ENCODE measurements around the gene EPHB1. TPM values are rescaled to one million over a fixed set of nuclear protein-coding genes. Genes with fewer than 3 reads are reported as not detected.
A peak's percentile ranks its signal among the peaks of the same experiment; 100 is the strongest.

EPHB1 gene
- 1 to 10 TPM in 1 of 3 donors, under 1 TPM in 2; 0.31 to 6.9 (median 0.64) TPM for total RNA-seq
- long read RNA-seq, donor 1, full-length matches to known transcripts: 2 of 8 reads
- long read RNA-seq, donor 1, partial matches to known transcripts: 2 of 8 reads
- long read RNA-seq, donor 1, other reads (novel, unspliced or antisense): 4 of 8 reads
- long read RNA-seq, donor 2: 0 reads

DNA sequence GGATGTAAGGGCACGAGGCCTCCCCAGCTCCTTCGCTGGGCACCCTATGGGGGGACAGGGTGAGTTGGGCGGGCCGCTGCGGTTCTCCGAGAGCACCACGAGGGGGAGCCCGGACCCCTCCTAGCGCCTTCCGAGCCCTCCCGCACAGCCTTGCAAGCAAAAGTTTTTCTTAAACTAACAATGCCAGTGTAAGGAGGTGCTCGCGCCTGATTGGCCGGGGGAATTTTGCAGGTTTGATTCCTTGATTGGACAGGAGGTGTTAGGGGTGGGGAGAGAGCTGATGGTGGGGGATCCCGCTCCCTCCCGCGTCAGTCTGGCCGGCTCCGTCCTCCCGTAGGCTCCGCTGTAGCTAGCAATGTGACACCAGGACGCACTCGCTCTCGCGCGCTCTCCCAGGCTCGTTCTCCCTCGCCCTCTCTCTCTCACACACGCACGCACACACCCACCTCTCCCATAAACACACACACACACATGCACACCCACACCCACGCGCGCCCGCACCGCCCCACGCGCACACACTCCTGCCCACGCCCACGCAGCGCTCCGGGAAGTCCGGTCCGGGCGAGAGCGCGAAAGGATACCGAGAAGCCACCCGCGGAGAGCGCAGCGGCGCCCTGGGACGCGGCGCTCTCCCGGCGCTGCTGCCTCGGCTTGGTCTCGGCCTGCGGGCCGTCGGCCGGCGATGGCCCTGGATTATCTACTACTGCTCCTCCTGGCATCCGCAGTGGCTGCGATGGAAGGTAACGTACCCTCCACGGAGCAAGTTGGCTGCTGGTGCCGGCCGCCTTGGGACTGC, at the start of gene EPHB1:
EPHB1 (plus strand) TSS at position 311 of the 796 bp plus-strand sequence.
- DNase-seq: peak; percentile 66 to 74 (median 74)
- ATAC-seq: peak; percentile 86
- intact Hi-C loops (cut with DNase I, micrococcal nuclease): loop anchor here in 1 of 2 donors (10.0 kb wide), 1 partner anchor 1100 kb away; no protein-coding TSS in a partner anchor
- Histone ChIP-seq H3K4me3 (no peak within 1 kb of the TSS), H3K4me1 (ENCODE audit: low read depth) (peaks cover 13% of the 10 kb centered on the region), H3K9me3 (no peaks in the 10 kb centered on the region), H3K36me3 (ENCODE audit: low read depth) (no peaks in the 10 kb centered on the region)
- peak; percentile 66 for TF ChIP-seq CTCF (IDR thresholded peaks at IDR 0.05)

DNA sequence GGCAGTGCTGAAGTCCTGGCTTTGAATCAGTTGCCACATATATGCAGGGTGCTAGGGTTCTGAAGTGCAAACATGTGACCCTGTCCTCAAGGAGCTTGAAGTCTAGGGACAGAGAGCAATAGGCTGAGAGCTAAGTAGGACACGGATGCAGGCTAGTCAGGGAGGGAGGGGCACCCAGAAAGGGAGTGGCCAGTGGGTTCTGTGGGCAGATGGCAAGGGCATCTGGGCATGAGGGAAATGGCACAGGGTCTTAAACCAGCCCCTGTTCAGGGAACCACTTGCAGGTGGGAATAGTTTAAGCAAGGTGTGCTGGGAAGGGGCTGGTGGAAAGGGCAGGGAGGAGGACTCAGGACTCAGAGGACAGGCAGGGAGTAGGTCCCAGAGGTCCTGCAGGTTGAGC, 46.4 kb upstream of the EPHB1 start:
- H3K4me3 ChIP-seq: no peak overlapping the region
- H3K4me1 ChIP-seq (ENCODE audit: low read depth): no peaks in the 10 kb centered on the region
- no peaks in the 10 kb centered on the region for H3K9me3 ChIP-seq
- ATAC-seq (no peak), DNase-seq (no peak)
- intact Hi-C loops (cut with DNase I, micrococcal nuclease): no loop called here
- H3K36me3 ChIP-seq (ENCODE audit: low read depth): no peaks in the 10 kb centered on the region
- no peak for TF ChIP-seq CTCF (IDR thresholded peaks at IDR 0.05)

DNA sequence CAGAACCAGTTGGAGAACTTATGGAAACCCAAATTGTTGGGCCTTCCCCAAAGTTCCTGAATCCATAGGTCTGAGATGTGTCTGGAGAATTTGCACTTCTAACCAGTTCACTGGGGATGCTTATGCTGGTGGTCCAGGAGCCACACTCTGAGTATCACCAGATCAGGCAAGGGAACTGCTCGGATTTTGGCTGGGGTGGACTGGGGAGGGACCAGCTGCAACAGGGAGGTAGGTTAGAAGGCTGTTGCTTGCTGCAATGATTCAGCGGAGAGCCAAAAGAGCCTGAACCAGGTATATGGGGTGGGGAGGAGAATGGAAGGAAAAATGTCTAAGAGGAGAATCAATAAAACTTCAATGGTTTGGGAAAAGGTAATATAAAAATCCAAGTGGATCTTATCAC, 45.9 kb upstream of the EPHB1 start:
- intact Hi-C loops (cut with DNase I, micrococcal nuclease): no loop called here
- no peaks in the 10 kb centered on the region for H3K9me3 ChIP-seq
- TF ChIP-seq CTCF (IDR thresholded peaks at IDR 0.05): no peak
- DNase-seq (no peak), ATAC-seq (no peak)
- H3K4me3 ChIP-seq: no peak overlapping the region
- no peaks in the 10 kb centered on the region for H3K4me1 ChIP-seq (ENCODE audit: low read depth)
- H3K36me3 ChIP-seq (ENCODE audit: low read depth): no peaks in the 10 kb centered on the region

GRCh38 chr3:134749802-134750553, 45.1 kb upstream of the EPHB1 start:
- Histone ChIP-seq H3K4me3 (no peak overlapping the region), H3K4me1 (ENCODE audit: low read depth) (no peaks in the 10 kb centered on the region), H3K9me3 (no peaks in the 10 kb centered on the region), H3K36me3 (ENCODE audit: low read depth) (no peaks in the 10 kb centered on the region)
- ATAC-seq (no peak), DNase-seq (no peak)
- intact Hi-C loops (cut with DNase I, micrococcal nuclease): no loop called here
- no peak for TF ChIP-seq CTCF (IDR thresholded peaks at IDR 0.05)

GRCh38 chr3:134751831-134752230, 43.2 kb upstream of the EPHB1 start:
- Histone ChIP-seq H3K9me3 (no peaks in the 10 kb centered on the region), H3K4me3 (no peak overlapping the region), H3K4me1 (ENCODE audit: low read depth) (no peaks in the 10 kb centered on the region), H3K36me3 (ENCODE audit: low read depth) (no peaks in the 10 kb centered on the region)
- intact Hi-C loops (cut with DNase I, micrococcal nuclease): no loop called here
- DNase-seq: no peak
- no peak for TF ChIP-seq CTCF (IDR thresholded peaks at IDR 0.05)
- ATAC-seq: no peak
